Esophagus squamous epithelium (tissue), 4 donors: ENCODE results near the gene LIMS2.

Experiments
- CTCF ChIP-seq, 6 experiments: fragments of 450-650 bp in 4 of 6; fragments of 200-600 bp in 2 of 6; sonication (generic) in 2 of 6; IDR thresholded peaks; one replicate each; pipeline ENCODE4 v1.5.1; 2016 to 2019; ENCODE audit warnings: antibody characterized with exemption in 6 of 6, mild to moderate bottlenecking in 4 of 6, moderate library complexity in 4 of 6
- POLR2A ChIP-seq, 4 donors: fragments of 450-650 bp; IDR thresholded peaks; one replicate each; pipeline ENCODE4 v1.6.1; 2017; ENCODE audit warnings: antibody characterized with exemption in 4 of 4, mild to moderate bottlenecking in 4 of 4, moderate library complexity in 3 of 4

- TF ChIP-seq POLR2A (IDR thresholded peaks at IDR 0.05) (no peak), CTCF (IDR thresholded peaks at IDR 0.05) (no peak)
These were observed 19.9 kb downstream of the LIMS2 start for GRCh38 chr2:127655209-127656073.
